IPS-18a (cell line): Measurements from ENCODE around the gene TP63.

Source experiments
- H3K27ac ChIP-seq: one replicate; pipeline ENCODE4 v1.5.1; 2013; ENCODE audit warnings: low read length
- H3K27me3 ChIP-seq: one replicate; pipeline ENCODE4 v1.6.1; 2013; ENCODE audit warnings: mild to moderate bottlenecking, low read length; ENCODE audit not compliant: control insufficient read depth, insufficient read depth
- H3K36me3 ChIP-seq: one replicate; pipeline ENCODE4 v1.6.1; 2013; ENCODE audit warnings: low read depth, low read length; ENCODE audit not compliant: control insufficient read depth
- H3K4me1 ChIP-seq: one replicate; pipeline ENCODE4 v1.6.1; 2013; ENCODE audit warnings: low read depth, low read length; ENCODE audit not compliant: control insufficient read depth
- H3K4me3 ChIP-seq: one replicate; pipeline ENCODE4 v1.5.1; 2013; ENCODE audit warnings: low read length
- H3K9ac ChIP-seq: one replicate; pipeline ENCODE4 v1.6.1; 2013; ENCODE audit warnings: mild to moderate bottlenecking, low read length, moderate library complexity
- H3K9me3 ChIP-seq: one replicate; pipeline ENCODE4 v1.6.1; 2013; ENCODE audit warnings: low read depth, low read length; ENCODE audit not compliant: control insufficient read depth

The TP63 gene

GRCh38 chr3:189687475-189687874 is 56.3 kb downstream of the TP63 start:
- no peaks in the 10 kb centered on the region for H3K36me3 ChIP-seq
- H3K4me3 ChIP-seq = no peak overlapping the region
- no peaks in the 10 kb centered on the region for H3K27me3 ChIP-seq
- H3K9ac ChIP-seq = no peak overlapping the region
- no peaks in the 10 kb centered on the region for H3K4me1 ChIP-seq
- no peak overlapping the region for H3K27ac ChIP-seq
- no peaks in the 10 kb centered on the region for H3K9me3 ChIP-seq

- Histone ChIP-seq H3K27me3 (no peaks in the 10 kb centered on the region), H3K4me3 (no peak overlapping the region), H3K9ac (no peak overlapping the region), H3K27ac (no peak overlapping the region), H3K36me3 (no peaks in the 10 kb centered on the region), H3K4me1 (no peaks in the 10 kb centered on the region), H3K9me3 (no peaks in the 10 kb centered on the region)
Measured at GRCh38 chr3:189688262-189688661, 57.1 kb downstream of the TP63 start.

- no peak overlapping the region for H3K4me3 ChIP-seq
- no peaks in the 10 kb centered on the region for H3K9me3 ChIP-seq
- H3K27me3 ChIP-seq = no peaks in the 10 kb centered on the region
- no peak overlapping the region for H3K9ac ChIP-seq
- no peaks in the 10 kb centered on the region for H3K4me1 ChIP-seq
- H3K27ac ChIP-seq = no peak overlapping the region
- no peaks in the 10 kb centered on the region for H3K36me3 ChIP-seq
Measured at GRCh38 chr3:189689625-189690024, 58.4 kb downstream of the TP63 start.

GRCh38 chr3:189690237-189690636 is 59.0 kb downstream of the TP63 start:
- no peaks in the 10 kb centered on the region for H3K27me3 ChIP-seq
- no peak overlapping the region for H3K4me3 ChIP-seq

GRCh38 chr3:189690672-189691071 is 59.5 kb downstream of the TP63 start:
- no peaks in the 10 kb centered on the region for H3K9me3 ChIP-seq
- no peak overlapping the region for H3K9ac ChIP-seq
- H3K4me3 ChIP-seq = no peak overlapping the region
- H3K27me3 ChIP-seq = no peaks in the 10 kb centered on the region
- H3K4me1 ChIP-seq = no peaks in the 10 kb centered on the region
- no peaks in the 10 kb centered on the region for H3K36me3 ChIP-seq
- H3K27ac ChIP-seq = no peak overlapping the region

More at GRCh38 chr3:189690237-189690636, 59.0 kb downstream of the TP63 start:
- Histone ChIP-seq H3K9me3 (no peaks in the 10 kb centered on the region), H3K4me1 (no peaks in the 10 kb centered on the region), H3K9ac (no peak overlapping the region), H3K36me3 (no peaks in the 10 kb centered on the region), H3K27ac (no peak overlapping the region)

- Histone ChIP-seq H3K36me3 (no peaks in the 10 kb centered on the region), H3K4me3 (no peak overlapping the region), H3K9me3 (no peaks in the 10 kb centered on the region), H3K9ac (no peak overlapping the region), H3K27ac (no peak overlapping the region), H3K27me3 (no peaks in the 10 kb centered on the region), H3K4me1 (no peaks in the 10 kb centered on the region)
Measured at GRCh38 chr3:189695400-189695799, 64.2 kb downstream of the TP63 start.

GRCh38 chr3:189698811-189699210 is 67.6 kb downstream of the TP63 start:
- Histone ChIP-seq H3K4me3 (no peak overlapping the region), H3K9ac (no peak overlapping the region), H3K27me3 (no peaks in the 10 kb centered on the region), H3K27ac (no peak overlapping the region), H3K4me1 (peaks cover 7% of the 10 kb centered on the region), H3K36me3 (no peaks in the 10 kb centered on the region), H3K9me3 (no peaks in the 10 kb centered on the region)

GRCh38 chr3:189699885-189700284 is 68.7 kb downstream of the TP63 start:
- Histone ChIP-seq H3K36me3 (no peaks in the 10 kb centered on the region), H3K4me3 (no peak overlapping the region), H3K9ac (no peak overlapping the region), H3K9me3 (no peaks in the 10 kb centered on the region), H3K27me3 (no peaks in the 10 kb centered on the region), H3K27ac (no peak overlapping the region), H3K4me1 (peaks cover 7% of the 10 kb centered on the region)

- Histone ChIP-seq H3K36me3 (no peaks in the 10 kb centered on the region), H3K4me3 (no peak overlapping the region), H3K9me3 (no peaks in the 10 kb centered on the region), H3K9ac (no peak overlapping the region), H3K4me1 (peaks cover 7% of the 10 kb centered on the region), H3K27me3 (no peaks in the 10 kb centered on the region), H3K27ac (no peak overlapping the region)
Measured at GRCh38 chr3:189702066-189702646, 71.0 kb downstream of the TP63 start.

- H3K36me3 ChIP-seq = no peaks in the 10 kb centered on the region
- H3K4me1 ChIP-seq = peaks cover 7% of the 10 kb centered on the region
- H3K9ac ChIP-seq = no peak overlapping the region
- H3K27ac ChIP-seq = no peak overlapping the region
- H3K4me3 ChIP-seq = no peak overlapping the region
- no peaks in the 10 kb centered on the region for H3K27me3 ChIP-seq
- no peaks in the 10 kb centered on the region for H3K9me3 ChIP-seq
Measured at GRCh38 chr3:189703865-189704264, 72.7 kb downstream of the TP63 start.

GRCh38 chr3:189708375-189708774 is 77.2 kb downstream of the TP63 start:
- no peak overlapping the region for H3K27ac ChIP-seq
- H3K27me3 ChIP-seq = no peaks in the 10 kb centered on the region
- H3K4me3 ChIP-seq = no peak overlapping the region
- H3K36me3 ChIP-seq = no peaks in the 10 kb centered on the region
- H3K4me1 ChIP-seq = peaks cover 6% of the 10 kb centered on the region
- no peak overlapping the region for H3K9ac ChIP-seq
- no peaks in the 10 kb centered on the region for H3K9me3 ChIP-seq

- Histone ChIP-seq H3K4me3 (no peak overlapping the region), H3K9me3 (no peaks in the 10 kb centered on the region), H3K27ac (no peak overlapping the region), H3K36me3 (no peaks in the 10 kb centered on the region), H3K4me1 (peaks cover 6% of the 10 kb centered on the region), H3K9ac (no peak overlapping the region), H3K27me3 (no peaks in the 10 kb centered on the region)
Measured at GRCh38 chr3:189710620-189711402, 79.6 kb downstream of the TP63 start.
